HCT116 (cell line): ENCODE results near the gene SRGN.

Source experiments
- CTCF ChIP-seq, 3 experiments: fragments of 200-600 bp in 1 of 3; sonication (generic) in 1 of 3; IDR thresholded peaks in 2 of 3; conservative IDR thresholded peaks in 1 of 3; 2 replicates each; pipeline ENCODE4 v1.5.1; 2012 to 2017; ENCODE audit warnings: low read depth in 2 of 3, low read length in 2 of 3, antibody characterized with exemption in 1 of 3, borderline replicate concordance in 1 of 3, control low read depth in 1 of 3, mild to moderate bottlenecking in 1 of 3, mixed read lengths in 1 of 3, mixed run types in 1 of 3, moderate library complexity in 1 of 3; ENCODE audit not compliant: insufficient read depth in 1 of 3
- EGR1 ChIP-seq: IDR thresholded peaks from 2 replicates; pipeline ENCODE4 v1.6.1; 2012; ENCODE audit warnings: low read depth
- EZH2 ChIP-seq: fragments of 200-600 bp; sonication (generic); IDR thresholded peaks from 2 replicates; pipeline ENCODE4 v1.6.1; 2017; ENCODE audit warnings: antibody characterized with exemption, mixed run types
- EZH2phosphoT487 ChIP-seq: fragments of 200-600 bp; IDR thresholded peaks from 2 replicates; pipeline ENCODE4 v1.6.1; 2018; ENCODE audit warnings: antibody characterized with exemption, borderline replicate concordance
- JUND ChIP-seq: IDR thresholded peaks from 2 replicates; pipeline ENCODE4 v1.6.1; 2012
- MAX ChIP-seq: IDR thresholded peaks from 2 replicates; pipeline ENCODE4 v1.6.1; 2012
- POLR2A ChIP-seq: IDR thresholded peaks from 2 replicates; pipeline ENCODE4 v1.7.0; 2011; ENCODE audit warnings: borderline replicate concordance; ENCODE audit not compliant: insufficient read depth, insufficient read length; ENCODE audit errors: extremely low read depth
- RAD21 ChIP-seq: IDR thresholded peaks from 2 replicates; pipeline ENCODE4 v1.6.1; 2012; ENCODE audit warnings: low read depth, mild to moderate bottlenecking
- SRF ChIP-seq: IDR thresholded peaks from 2 replicates; pipeline ENCODE4 v1.6.1; 2012; ENCODE audit warnings: low read depth
- TCF7L2 ChIP-seq: IDR thresholded peaks from 2 replicates; pipeline ENCODE4 v1.7.0; 2011; ENCODE audit warnings: borderline replicate concordance, inconsistent platforms; ENCODE audit not compliant: insufficient read depth, insufficient read length; ENCODE audit errors: extremely low read depth

- TF ChIP-seq MAX (no peak), TCF7L2 (no peak), JUND (no peak), EZH2phosphoT487 (no peak), POLR2A (no peak), CTCF (IDR thresholded peaks at IDR 0.05 in 2 of 3, conservative IDR thresholded peaks at IDR 0.05 in 1 of 3; ENCODE audit: borderline replicate concordance in 1 of 3, insufficient read depth in 1 of 3, low read depth in 2 of 3, low read length in 2 of 3) (no peak), RAD21 (no peak), EGR1 (no peak), SRF (no peak), EZH2 (no peak)
Observed at GRCh38 chr10:69089638-69090599, 2.0 kb downstream of the SRGN start.
